Prostate gland (tissue), 2 donors: ENCODE measurements around the gene KRT14.
"Not testable (repeated sequence)": the region's sequence is repeated elsewhere in the genome, so short reads cannot be mapped to it uniquely, and the experiment has no call there.

Experiments used
- CTCF ChIP-seq, 4 experiments: fragments of 200-600 bp in 2 of 4; fragments of 450-650 bp in 2 of 4; sonication (generic) in 2 of 4; IDR thresholded peaks; 1 replicate in 3 of 4; 2 replicates in 1 of 4; pipeline ENCODE4 v1.5.1; 2016 to 2019; ENCODE audit warnings: antibody characterized with exemption in 4 of 4, mild to moderate bottlenecking in 2 of 4, moderate library complexity in 2 of 4
- POLR2A ChIP-seq: fragments of 450-650 bp; IDR thresholded peaks from one replicate; pipeline ENCODE4 v1.6.1; 2016; ENCODE audit warnings: antibody characterized with exemption, mild to moderate bottlenecking
- POLR2AphosphoS5 ChIP-seq: sonication (generic); formaldehyde crosslinking; IDR thresholded peaks from one replicate; pipeline ENCODE4 v1.6.1; 2017; ENCODE audit warnings: antibody characterized with exemption

GRCh38 chr17:41542786-41543185 lies 43.9 kb downstream of the KRT14 start:
- TF ChIP-seq CTCF (IDR thresholded peaks at IDR 0.05); POLR2A; POLR2AphosphoS5: not testable (repeated sequence)
